HepG2 (cell line): Measurements from ENCODE around the gene ABHD6. TPM values are rescaled to one million over a fixed set of nuclear protein-coding genes. Genes with fewer than 3 reads are reported as not detected.

Source experiments
- ATAC-seq: fragments of 200-7000 bp; cut with Tn5 transposase; 3 replicates; pipeline ENCODE4 v1.9.1; 2020; ENCODE audit warnings: mild to moderate bottlenecking, moderate library complexity
- BruUV-seq: library from RNA; stranded (reverse); fragments of 400-500 nt; replicated peaks from 2 replicates; lab custom pipeline; 2021; lab: Mats Ljungman, UMichigan
- CTCF ChIA-PET: fragments of 300-600 bp; formaldehyde crosslinking; extraction: SDS; loops from one replicate; lab custom pipeline; 2021; ENCODE audit warnings: low total read pairs, inconsistent platforms, low intra/inter-chr PET ratio; lab: Yijun Ruan, JAX
- POLR2A ChIA-PET: fragments of 350-600 bp; sonication (Branson Sonifier 250); formaldehyde crosslinking; loops from one replicate; lab custom pipeline; 2020; ENCODE audit warnings: antibody characterized with exemption, inconsistent platforms; lab: Yijun Ruan, JAX
- DNase-seq: peaks from one replicate; pipeline ENCODE4 v3.0.0-alpha.2; 2015; ENCODE audit warnings: low spot score
- FAIRE-seq: peaks from 3 replicates; lab custom pipeline; 2011; peaks lifted over from hg19 to GRCh38; lab: Jason Lieb, UNC
- H2AFZ ChIP-seq: one replicate; pipeline ENCODE4 v1.6.1; 2011; ENCODE audit warnings: low read length, inconsistent platforms
- H3K27ac ChIP-seq: fragments of 300-600 bp; 3 replicates; pipeline ENCODE4 v1.8.0; 2011; ENCODE audit warnings: mixed run types, mild to moderate bottlenecking, mixed read lengths, low read length, inconsistent platforms; ENCODE audit not compliant: insufficient read depth; ENCODE audit errors: extremely low read length
- H3K27me3 ChIP-seq, 2 experiments: fragments of 200-600 bp in 1 of 2; 2 replicates in 1 of 2; 3 replicates in 1 of 2; pipeline versions ENCODE4 v1.6.0 to v1.8.0; 2011; ENCODE audit warnings: low read length in 2 of 2, mild to moderate bottlenecking in 2 of 2, moderate library complexity in 2 of 2, inconsistent platforms in 1 of 2; ENCODE audit not compliant: insufficient read depth in 2 of 2, control insufficient read depth in 1 of 2
- H3K36me3 ChIP-seq, 2 experiments: fragments of 200-600 bp in 1 of 2; replicated peaks in 1 of 2; 2 replicates in 1 of 2; 3 replicates in 1 of 2; pipeline versions ENCODE4 v1.5.1 to v1.8.0; 2011; ENCODE audit warnings: low read length in 2 of 2, inconsistent platforms in 1 of 2; ENCODE audit not compliant: insufficient read depth in 2 of 2, control insufficient read depth in 1 of 2
- H3K4me1 ChIP-seq: 2 replicates; pipeline ENCODE4 v1.5.1; 2012; ENCODE audit warnings: low read length, inconsistent platforms; ENCODE audit not compliant: insufficient read depth
- H3K4me2 ChIP-seq: 2 replicates; pipeline ENCODE4 v1.6.0; 2011; ENCODE audit warnings: low read depth, low read length, inconsistent platforms
- H3K4me3 ChIP-seq, 3 experiments: fragments of 200-600 bp in 1 of 3; sonication (generic), shearing (Covaris generic) in 1 of 3; replicated peaks in 1 of 3; 2 replicates each; pipeline ENCODE4 v1.5.1; 2011 to 2016; ENCODE audit warnings: low read length in 3 of 3, inconsistent platforms in 2 of 3, low read depth in 2 of 3, mild to moderate bottlenecking in 2 of 3, control low read depth in 1 of 3, mixed read lengths in 1 of 3; ENCODE audit not compliant: insufficient read depth in 1 of 3
- H3K79me2 ChIP-seq: one replicate; pipeline ENCODE4 v1.6.1; 2011; ENCODE audit warnings: low read length, inconsistent platforms; ENCODE audit not compliant: insufficient read depth
- H3K9ac ChIP-seq: 2 replicates; pipeline ENCODE4 v1.6.0; 2011; ENCODE audit warnings: mild to moderate bottlenecking, low read depth, low read length, inconsistent platforms; ENCODE audit not compliant: insufficient read depth
- H3K9me3 ChIP-seq: 2 replicates; pipeline ENCODE4 v1.5.1; 2012; ENCODE audit warnings: mild to moderate bottlenecking, low read length
- H4K20me1 ChIP-seq: 2 replicates; pipeline ENCODE4 v1.6.0; 2011; ENCODE audit warnings: inconsistent platforms, mild to moderate bottlenecking, low read length, moderate library complexity; ENCODE audit not compliant: insufficient read depth
- CREB1 ChIP-seq, 2 experiments: fragments of 450-650 bp in 1 of 2; IDR thresholded peaks; 2 replicates each; pipeline ENCODE4 v1.6.1; 2016 to 2017; ENCODE audit warnings: control low read depth in 1 of 2, mild to moderate bottlenecking in 1 of 2, missing compliant biosample characterization in 1 of 2, missing genetic modification characterization in 1 of 2
- PBX3 ChIP-seq: sonication (generic); formaldehyde crosslinking; IDR thresholded peaks from 2 replicates; pipeline ENCODE4 v1.8.1; 2023; ENCODE audit warnings: missing genetic modification reagents, inconsistent platforms, borderline replicate concordance
- SNAPC5 ChIP-seq: sonication (generic); formaldehyde crosslinking; IDR thresholded peaks from 2 replicates; pipeline ENCODE4 v1.8.1; 2023; ENCODE audit warnings: mild to moderate bottlenecking, missing genetic modification reagents, borderline replicate concordance
- ZMYM3 ChIP-seq: sonication (generic); formaldehyde crosslinking; IDR thresholded peaks from 2 replicates; pipeline ENCODE4 v1.5.1; 2020; ENCODE audit warnings: mild to moderate bottlenecking, missing genetic modification reagents
- ZNF761 ChIP-seq: sonication (generic); formaldehyde crosslinking; conservative IDR thresholded peaks from 2 replicates; pipeline ENCODE4 v1.4.0; 2020; ENCODE audit warnings: mild to moderate bottlenecking, missing genetic modification reagents
- ZSCAN30 ChIP-seq: sonication (generic); formaldehyde crosslinking; IDR thresholded peaks from 2 replicates; pipeline ENCODE4 v1.5.0; 2020; ENCODE audit warnings: mild to moderate bottlenecking, missing genetic modification reagents
- WGBS: methylation state at CpG from one replicate; pipeline ENCODE4 v1.1.6; 2017; ENCODE audit warnings: low lambda C conversion rate; 5-methylcytosine and 5-hydroxymethylcytosine counted together
- in situ Hi-C: cut with HindIII; loops from 2 replicates; pipeline ENCODE4 v1.10.0; 2017; ENCODE audit warnings: low pct_unique_long_range_greater_than_20kb; ENCODE audit not compliant: extremely low pct_ligation_motif_present
- intact Hi-C: fragments of 100-400 bp; cut with micrococcal nuclease; formaldehyde crosslinking; loops from one replicate; pipeline ENCODE4 v1.10.0; 2022; ENCODE audit not compliant: unreplicated experiment
- polyA plus RNA-seq, 8 experiments: library from polyadenylated mRNA; depleted of rRNA in 3 of 8; stranded (reverse) in 7 of 8; unstranded in 1 of 8; fragments of >200 nt; fragmentation: Illumina TruSeq in 4 of 8; extraction: Trizol in 4 of 8; gene quantifications; 2 replicates each; pipeline versions ENCODE4 v1.2.1 to v1.2.3, GENCODE V29; 2011 to 2016; ENCODE audit warnings: low read depth in 4 of 8, missing spikeins in 1 of 8, mixed read lengths in 1 of 8; ENCODE audit not compliant: insufficient read depth in 1 of 8
- total RNA-seq, 5 experiments: library from RNA; depleted of rRNA; stranded (reverse); fragments of >200 nt; fragmentation: Illumina TruSeq; extraction: Trizol; gene quantifications; 2 replicates each; pipeline ENCODE4 v1.2.3, GENCODE V29; 2016; ENCODE audit warnings: low read depth in 1 of 5
- TF ChIP-seq, protein P1 (sequence below): sonication (generic); formaldehyde crosslinking; IDR thresholded peaks from 2 replicates; pipeline ENCODE4 v1.4.0; 2020; ENCODE audit warnings: missing genetic modification reagents, mild to moderate bottlenecking, borderline replicate concordance
- TF ChIP-seq, protein P2 (sequence below): sonication (generic); formaldehyde crosslinking; IDR thresholded peaks from 2 replicates; pipeline ENCODE4 v1.4.0; 2020; ENCODE audit warnings: missing genetic modification reagents

The ABHD6 gene
- total and polyA plus RNA-seq, 2 of the 13 experiments (the other 11 are each of a cell fraction or from before 2014, with no cell fraction given), result 9.0 to 17.2 TPM

DNA sequence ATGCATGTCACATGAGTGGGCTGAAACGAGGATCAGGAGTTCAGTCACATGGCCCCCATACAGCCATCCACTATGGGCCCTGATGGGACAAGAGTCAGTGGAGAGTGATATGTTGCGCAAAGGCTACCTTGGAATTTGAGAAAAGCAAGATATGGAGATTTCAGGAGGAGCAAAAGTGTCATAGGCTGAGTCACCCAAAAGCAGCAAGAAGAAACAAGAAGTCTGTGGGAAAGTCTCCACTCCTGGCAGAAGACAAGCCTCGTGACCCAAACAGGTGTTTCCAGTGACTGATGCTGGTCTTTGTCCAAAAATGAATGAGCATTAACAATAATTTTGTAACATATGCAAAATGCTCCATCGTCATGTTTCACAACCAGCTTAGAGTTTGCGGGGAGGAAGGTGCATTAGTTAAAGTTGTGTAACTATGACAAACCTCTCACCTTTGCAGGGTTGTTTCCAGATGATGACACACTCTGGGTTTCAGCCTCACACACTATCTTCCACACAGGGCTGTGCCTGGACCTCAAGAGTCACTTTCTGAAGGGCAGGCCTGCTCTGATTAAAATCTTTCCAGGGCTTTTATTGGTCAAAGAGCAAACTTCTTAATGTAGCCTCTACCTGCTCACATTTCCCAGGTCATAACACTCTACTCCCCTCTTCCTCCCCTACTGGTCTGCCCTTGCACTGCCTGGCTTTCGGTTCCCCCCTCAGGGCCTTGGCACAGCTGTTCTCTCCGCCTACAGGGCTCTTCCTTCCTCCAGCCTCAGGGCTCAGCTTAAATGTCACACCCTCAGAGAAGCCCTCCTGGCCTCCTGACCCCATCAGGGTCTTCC is 22.9 kb upstream of the ABHD6 start (continued):
- no peak for TF ChIP-seq PBX3 (CRISPR knock-in tag)
- TF ChIP-seq, protein P1, sequence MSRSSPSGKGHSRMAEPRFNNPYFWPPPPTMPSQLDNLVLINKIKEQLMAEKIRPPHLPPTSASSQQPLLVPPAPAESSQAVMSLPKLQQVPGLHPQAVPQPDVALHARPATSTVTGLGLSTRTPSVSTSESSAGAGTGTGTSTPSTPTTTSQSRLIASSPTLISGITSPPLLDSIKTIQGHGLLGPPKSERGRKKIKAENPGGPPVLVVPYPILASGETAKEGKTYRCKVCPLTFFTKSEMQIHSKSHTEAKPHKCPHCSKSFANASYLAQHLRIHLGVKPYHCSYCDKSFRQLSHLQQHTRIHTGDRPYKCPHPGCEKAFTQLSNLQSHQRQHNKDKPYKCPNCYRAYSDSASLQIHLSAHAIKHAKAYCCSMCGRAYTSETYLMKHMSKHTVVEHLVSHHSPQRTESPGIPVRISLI (CRISPR knock-in tag), result no peak
- TF ChIP-seq ZNF761, result no peak
- TF ChIP-seq CREB1 (IDR thresholded peaks at IDR 0.05), result peak; percentile 52
- no peak for TF ChIP-seq CREB1 (CRISPR knock-in tag; IDR thresholded peaks at IDR 0.05)
- 0 out of 2 replicates have a peak, but pooled peaks have one; percentile 17 for TF ChIP-seq ZMYM3 (CRISPR knock-in tag)

GRCh38 chr3:58215317-58216025 is 22.1 kb upstream of the ABHD6 start:
- no peak overlapping the region for H3K9ac ChIP-seq
- no peaks in the 10 kb centered on the region for H3K27me3 ChIP-seq
- H2AFZ ChIP-seq, result peak overlapping the region; percentile 74
- H3K4me1 ChIP-seq, result peaks cover 74% of the 10 kb centered on the region
- H4K20me1 ChIP-seq, result no peaks in the 10 kb centered on the region
- BruUV-seq, result no TSS peak
- H3K9me3 ChIP-seq, result no peaks in the 10 kb centered on the region
- ATAC-seq, result no peak
- no peak overlapping the region for H3K27ac ChIP-seq
- POLR2A ChIA-PET, result no interaction called here
- TF ChIP-seq SNAPC5 (CRISPR knock-in tag) (no peak), ZSCAN30 (no peak)
- TF ChIP-seq, protein P2, sequence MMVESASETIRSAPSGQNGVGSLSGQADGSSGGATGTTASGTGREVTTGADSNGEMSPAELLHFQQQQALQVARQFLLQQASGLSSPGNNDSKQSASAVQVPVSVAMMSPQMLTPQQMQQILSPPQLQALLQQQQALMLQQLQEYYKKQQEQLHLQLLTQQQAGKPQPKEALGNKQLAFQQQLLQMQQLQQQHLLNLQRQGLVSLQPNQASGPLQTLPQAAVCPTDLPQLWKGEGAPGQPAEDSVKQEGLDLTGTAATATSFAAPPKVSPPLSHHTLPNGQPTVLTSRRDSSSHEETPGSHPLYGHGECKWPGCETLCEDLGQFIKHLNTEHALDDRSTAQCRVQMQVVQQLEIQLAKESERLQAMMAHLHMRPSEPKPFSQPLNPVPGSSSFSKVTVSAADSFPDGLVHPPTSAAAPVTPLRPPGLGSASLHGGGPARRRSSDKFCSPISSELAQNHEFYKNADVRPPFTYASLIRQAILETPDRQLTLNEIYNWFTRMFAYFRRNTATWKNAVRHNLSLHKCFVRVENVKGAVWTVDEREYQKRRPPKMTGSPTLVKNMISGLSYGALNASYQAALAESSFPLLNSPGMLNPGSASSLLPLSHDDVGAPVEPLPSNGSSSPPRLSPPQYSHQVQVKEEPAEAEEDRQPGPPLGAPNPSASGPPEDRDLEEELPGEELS, result no peak
- TF ChIP-seq, all 625 proteins: peak for 0
- H3K4me2 ChIP-seq, result peak overlapping the region; percentile 28; the same call in 1 of the 2 replicates
- FAIRE-seq, result no peak
- in situ Hi-C loops (loop anchor here (5.0 kb wide), 1 partner anchor 33 kb away; no protein-coding TSS in a partner anchor), intact Hi-C loops (no loop called here)
- CTCF ChIA-PET, result interaction anchor here (1.1 to 1.3 kb wide), 2 partner anchors 26 to 27 kb away, joined by 3 read pairs; no protein-coding TSS in a partner anchor
- H3K79me2 ChIP-seq, result no peaks in the 10 kb centered on the region
- no peaks in the 10 kb centered on the region for H3K36me3 ChIP-seq
- H3K4me3 ChIP-seq, result no peak overlapping the region
- 83% methylated on average over 10 of the region's 10 CpGs for WGBS
- no peak for DNase-seq
